RWPE1 (cell line): Measurements from ENCODE around the gene C1orf53.
"Not testable (repeated sequence)": the region's sequence is repeated elsewhere in the genome, so short reads cannot be mapped to it uniquely, and the experiment has no call there.

Experiments
- CTCF ChIA-PET: fragments of 350-600 bp; sonication (Branson Sonifier 250); formaldehyde crosslinking; extraction: SDS; loops from one replicate; lab custom pipeline; 2021; lab: Yijun Ruan, JAX
- POLR2A ChIA-PET: fragments of 400-600 bp; formaldehyde crosslinking; extraction: SDS; loops from one replicate; lab custom pipeline; 2020; ENCODE audit warnings: antibody characterized with exemption; ENCODE audit not compliant: low non-redundant PET; lab: Yijun Ruan, JAX
- DNase-seq: peaks from one replicate; pipeline ENCODE4 v3.0.0; 2012; ENCODE audit warnings: low spot score
- H3K27ac ChIP-seq: fragments of 450-650 bp; 2 replicates; pipeline ENCODE4 v1.5.1; 2017
- CTCF ChIP-seq: fragments of 450-650 bp; conservative IDR thresholded peaks from 2 replicates; pipeline ENCODE4 v1.5.1; 2017; ENCODE audit warnings: low read depth, mild to moderate bottlenecking

The C1orf53 gene

DNA sequence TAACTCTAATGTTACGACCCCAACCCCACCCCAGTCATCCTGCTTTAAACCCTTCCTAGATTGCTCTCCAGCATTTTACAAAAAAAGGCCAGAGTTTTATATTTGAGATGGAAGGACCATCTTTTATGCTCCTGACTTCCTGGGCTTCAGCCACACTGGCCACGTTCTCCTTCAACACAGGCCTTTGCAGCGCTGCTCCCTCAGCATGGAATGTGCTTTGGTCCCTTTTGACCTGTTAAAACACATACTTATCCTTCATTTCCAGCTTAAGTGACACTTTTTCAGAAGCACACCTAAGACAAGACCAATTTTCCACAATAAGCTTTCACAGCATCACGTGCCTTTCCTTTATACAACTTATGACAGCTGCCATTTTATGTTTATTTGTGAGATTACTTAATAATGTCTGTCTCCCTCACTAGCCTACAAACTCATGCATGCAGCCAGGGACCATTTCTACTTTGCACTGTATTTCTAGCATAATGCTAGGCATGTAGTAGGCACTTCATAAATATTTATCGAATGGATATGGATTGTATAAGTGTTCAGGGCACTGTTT is 49.3 kb downstream of the C1orf53 start:
- ChIA-PET POLR2A (no interaction called here), CTCF (interaction anchor here (0.6 kb wide), 1 partner anchor 279 kb away, joined by 3 read pairs; no protein-coding TSS in a partner anchor)
- TF ChIP-seq CTCF: no peak
- H3K27ac ChIP-seq: no peak overlapping the region
- DNase-seq: no peak

- H3K27ac ChIP-seq, DNase-seq, POLR2A ChIA-PET: not testable (repeated sequence)
- CTCF ChIA-PET: interaction anchor here (0.7 kb wide), 1 partner anchor 12 kb away, joined by 4 read pairs; no protein-coding TSS in a partner anchor
Observed at GRCh38 chr1:197953472-197953871, 51.0 kb downstream of the C1orf53 start.

- no peak for DNase-seq
- H3K27ac ChIP-seq: no peak overlapping the region
- ChIA-PET CTCF (no interaction called here), POLR2A (no interaction called here)
- no peak for TF ChIP-seq CTCF
Observed at GRCh38 chr1:197954718-197955418, 52.4 kb downstream of the C1orf53 start.

DNA sequence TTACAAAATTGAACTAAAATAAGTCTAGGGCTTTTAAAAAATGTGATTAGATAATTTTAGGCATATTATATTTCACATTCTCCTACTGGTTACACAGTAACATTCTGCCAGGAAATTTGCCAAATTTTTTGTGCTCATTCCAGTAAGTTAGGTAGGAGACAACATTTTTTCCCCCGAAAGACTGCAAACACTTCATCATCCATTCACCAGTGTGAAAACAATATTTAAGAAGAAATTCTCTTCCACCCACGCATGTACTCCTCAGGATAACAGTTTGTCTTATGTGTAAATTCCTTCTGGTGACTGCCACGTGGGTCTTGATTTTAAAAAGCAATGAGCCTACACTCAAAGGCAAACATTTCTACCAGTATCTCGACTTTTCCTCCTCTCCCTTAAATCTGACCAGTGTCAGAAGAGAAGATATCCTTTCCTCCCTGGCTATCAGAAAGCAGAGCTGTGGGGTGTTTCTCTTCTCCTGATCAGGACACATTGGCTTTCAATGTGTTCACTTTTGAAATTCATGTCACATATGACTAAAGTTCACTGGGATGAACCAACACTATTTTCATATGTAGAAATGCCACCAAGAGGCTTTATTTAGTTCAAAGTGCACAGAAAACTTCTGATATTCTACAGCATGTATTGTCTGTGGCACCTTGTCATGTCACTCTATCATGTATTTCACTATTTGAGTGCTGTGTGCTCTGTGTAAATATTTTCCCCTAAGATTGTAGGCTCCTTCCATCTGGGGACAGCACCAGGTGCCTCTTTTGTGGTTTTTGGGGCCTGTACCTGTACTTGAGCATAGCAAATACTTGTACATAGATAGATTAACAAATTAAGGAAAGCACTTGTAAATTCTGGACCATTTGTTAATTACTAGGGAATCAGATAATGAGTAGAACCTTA is 53.3 kb downstream of the C1orf53 start:
- TF ChIP-seq CTCF: no peak
- H3K27ac ChIP-seq: no peak overlapping the region
- DNase-seq: no peak
- POLR2A ChIA-PET: no interaction called here
- CTCF ChIA-PET: no interaction called here
